GM10266 (cell line): Measurements from ENCODE around the gene PLAAT3.

Experiments
- DNase-seq: peaks from one replicate; pipeline ENCODE4 v3.0.0; 2012; ENCODE audit errors: extremely low spot score
- TF ChIP-seq, protein P1 (sequence below): IDR thresholded peaks from 2 replicates; pipeline ENCODE4 v1.5.1; 2012; ENCODE audit warnings: mild to moderate bottlenecking, low read depth; ENCODE audit not compliant: control insufficient read depth, insufficient read depth; ENCODE audit errors: missing control alignments

The PLAAT3 gene

DNA sequence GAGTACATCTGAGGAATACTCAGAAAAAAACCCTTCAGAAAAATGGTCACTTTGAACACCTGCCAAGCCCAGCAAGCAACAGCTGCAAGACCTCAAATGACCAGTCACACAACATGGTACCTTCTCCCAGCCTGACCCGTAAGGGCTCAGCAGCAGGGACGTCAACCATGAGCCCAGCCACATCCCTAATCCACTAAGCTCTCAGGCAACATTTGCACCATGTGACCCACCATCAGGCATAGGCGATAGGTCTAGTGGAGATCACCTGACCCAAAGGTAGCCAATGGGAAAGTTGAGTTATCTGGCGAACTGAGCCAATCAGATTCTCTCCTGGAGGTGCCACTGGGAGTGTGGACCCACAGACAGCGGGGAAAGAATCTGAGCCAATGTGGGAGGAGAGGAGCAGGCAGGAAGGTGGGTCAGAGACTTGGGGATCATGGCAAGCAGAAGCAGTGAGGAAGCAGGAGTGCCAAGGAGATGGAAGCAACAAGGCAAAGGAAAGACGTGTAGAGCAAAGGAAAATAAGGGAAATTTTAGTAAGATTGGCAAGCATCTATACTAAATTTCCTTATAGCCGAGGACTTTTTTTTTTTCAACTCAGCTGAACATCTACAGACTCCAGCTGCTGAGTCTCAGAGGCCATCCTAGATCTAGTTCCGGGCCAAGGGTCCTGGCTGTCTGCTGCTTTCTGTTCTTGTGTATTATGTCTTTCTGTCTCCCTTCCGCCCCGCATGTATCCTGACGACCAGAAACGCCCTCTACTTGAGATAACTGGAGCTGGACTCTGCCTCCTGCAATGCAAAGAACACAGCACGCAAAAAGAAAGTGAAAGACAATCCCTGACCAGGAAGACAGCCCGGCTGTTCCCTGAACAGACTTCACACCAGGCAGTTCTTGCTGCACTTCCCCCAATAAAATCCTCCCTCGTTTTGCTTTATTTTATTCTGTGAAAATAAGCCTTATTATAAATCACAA, 40.1 kb downstream of the PLAAT3 start:
- DNase-seq = no peak
- TF ChIP-seq, protein P1, sequence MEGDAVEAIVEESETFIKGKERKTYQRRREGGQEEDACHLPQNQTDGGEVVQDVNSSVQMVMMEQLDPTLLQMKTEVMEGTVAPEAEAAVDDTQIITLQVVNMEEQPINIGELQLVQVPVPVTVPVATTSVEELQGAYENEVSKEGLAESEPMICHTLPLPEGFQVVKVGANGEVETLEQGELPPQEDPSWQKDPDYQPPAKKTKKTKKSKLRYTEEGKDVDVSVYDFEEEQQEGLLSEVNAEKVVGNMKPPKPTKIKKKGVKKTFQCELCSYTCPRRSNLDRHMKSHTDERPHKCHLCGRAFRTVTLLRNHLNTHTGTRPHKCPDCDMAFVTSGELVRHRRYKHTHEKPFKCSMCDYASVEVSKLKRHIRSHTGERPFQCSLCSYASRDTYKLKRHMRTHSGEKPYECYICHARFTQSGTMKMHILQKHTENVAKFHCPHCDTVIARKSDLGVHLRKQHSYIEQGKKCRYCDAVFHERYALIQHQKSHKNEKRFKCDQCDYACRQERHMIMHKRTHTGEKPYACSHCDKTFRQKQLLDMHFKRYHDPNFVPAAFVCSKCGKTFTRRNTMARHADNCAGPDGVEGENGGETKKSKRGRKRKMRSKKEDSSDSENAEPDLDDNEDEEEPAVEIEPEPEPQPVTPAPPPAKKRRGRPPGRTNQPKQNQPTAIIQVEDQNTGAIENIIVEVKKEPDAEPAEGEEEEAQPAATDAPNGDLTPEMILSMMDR = peak; percentile 6

DNA sequence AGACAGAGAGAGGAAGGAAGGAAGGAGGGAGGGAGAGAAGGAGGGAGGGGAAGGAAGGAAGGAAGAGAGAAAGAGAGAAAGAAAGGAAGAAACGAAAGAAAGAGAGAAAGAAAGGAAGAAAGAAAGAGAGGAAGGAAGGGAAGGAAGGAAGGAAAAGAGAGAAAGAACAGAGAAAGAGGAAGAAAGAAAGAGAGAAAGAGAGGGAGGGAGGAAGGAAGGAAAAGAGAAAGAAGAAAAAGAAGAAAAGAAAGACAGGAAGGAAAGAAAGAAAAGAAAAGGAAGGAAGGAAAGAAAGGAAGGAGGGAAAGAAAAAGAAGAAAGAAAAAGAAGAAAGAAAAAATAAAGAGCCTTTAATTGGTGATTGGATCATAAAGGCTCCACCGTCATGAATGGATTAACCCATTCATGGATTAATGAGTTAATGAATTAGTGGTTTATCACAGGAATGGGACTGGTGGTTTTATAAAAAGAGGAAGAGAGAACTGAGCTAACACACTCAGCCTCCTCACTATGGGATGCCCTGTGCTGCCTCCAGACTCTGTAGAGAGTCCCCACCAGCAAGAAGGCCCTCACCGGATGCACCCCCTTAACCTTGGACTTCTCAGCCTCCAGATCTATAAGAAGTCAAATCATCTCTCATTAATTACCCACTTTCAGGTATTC, 42.1 kb downstream of the PLAAT3 start:
- TF ChIP-seq, protein P1 = no peak
- DNase-seq = no peak

DNA sequence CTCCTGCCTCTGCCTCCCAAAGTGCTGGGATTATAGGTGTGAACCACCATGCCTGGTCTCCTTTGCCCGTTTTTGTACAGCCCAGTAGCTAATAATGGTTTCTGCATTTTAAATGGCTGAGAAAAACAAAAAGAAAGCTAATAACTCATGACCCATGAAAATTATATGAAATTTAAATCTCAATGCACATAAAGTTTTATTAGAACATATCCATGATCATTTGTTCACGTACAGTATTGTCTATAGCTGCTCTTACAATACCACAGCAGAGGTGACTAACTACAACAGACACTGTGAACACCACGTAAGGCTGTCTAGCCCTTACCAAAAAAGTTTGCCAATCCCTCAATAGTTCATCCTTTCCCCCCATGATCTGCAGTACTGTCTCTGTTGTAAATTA, 44.7 kb downstream of the PLAAT3 start:
- no peak for DNase-seq
- TF ChIP-seq, protein P1 = no peak

DNA sequence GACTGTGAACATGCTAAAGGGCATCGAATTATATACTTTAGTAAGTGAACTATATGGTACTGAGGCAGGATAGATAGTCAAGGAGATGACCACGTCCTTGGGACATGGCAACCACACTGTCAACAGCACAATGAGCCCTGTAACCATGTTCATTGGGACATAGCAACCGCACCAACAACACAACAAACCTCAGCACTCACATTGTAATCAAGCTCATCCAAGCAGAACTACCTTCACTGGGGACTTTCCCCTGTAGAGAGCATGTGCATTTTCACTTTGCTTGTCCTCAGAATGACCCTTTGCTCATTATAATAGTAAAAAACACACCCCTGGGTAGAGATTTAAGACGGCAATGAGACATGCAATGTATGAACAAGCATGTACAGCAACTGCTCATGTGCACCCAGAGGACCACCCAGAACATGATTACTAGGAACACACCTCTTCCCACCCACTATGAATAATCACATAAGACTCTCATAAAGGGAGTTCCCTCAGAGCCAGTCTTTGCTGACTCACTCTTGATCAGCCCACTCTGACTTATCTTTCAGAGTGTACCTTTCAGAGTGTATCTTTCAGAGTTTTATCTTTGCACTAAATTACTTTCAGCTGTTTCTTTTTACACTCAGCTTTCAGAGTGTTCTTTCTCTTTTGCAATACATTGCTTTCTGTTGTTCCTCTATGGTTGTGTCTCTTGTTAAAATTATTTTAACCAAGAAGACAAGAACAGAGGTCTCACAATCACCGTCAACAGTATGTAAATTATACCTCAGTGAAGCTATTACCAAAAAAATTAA, 47.0 kb downstream of the PLAAT3 start:
- TF ChIP-seq, protein P1 = no peak

DNA sequence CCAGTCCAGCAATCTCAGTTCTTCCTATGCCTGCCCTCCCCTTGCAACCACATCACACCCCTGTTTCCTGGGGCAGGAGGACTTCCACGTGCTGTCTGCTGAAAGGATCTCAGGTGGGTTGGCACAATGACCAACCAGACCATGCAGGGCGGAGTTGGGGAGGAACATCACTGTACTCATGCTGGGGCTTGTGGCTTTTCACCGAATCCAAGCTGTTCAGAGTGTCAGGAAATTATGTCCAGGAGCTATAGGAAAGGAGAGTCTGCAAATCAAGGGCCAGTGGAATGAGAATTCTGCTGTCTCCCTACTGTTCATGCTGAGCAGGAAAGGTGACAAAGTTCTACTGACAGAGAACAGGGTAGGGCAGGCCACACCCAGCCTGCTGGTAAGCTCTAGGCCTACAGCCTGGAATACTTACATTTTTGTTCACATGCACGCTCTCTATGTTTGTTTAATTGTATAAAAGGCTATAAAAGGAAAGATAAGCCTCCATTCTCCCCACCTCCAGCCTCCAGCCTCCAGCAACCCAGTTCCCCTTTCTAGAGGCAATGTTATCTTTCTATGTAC, 49.4 kb downstream of the PLAAT3 start:
- TF ChIP-seq, protein P1 = no peak
- DNase-seq = no peak

More for the DNA sequence above, 47.0 kb downstream of the PLAAT3 start:
- peak; percentile 61 for DNase-seq

DNA sequence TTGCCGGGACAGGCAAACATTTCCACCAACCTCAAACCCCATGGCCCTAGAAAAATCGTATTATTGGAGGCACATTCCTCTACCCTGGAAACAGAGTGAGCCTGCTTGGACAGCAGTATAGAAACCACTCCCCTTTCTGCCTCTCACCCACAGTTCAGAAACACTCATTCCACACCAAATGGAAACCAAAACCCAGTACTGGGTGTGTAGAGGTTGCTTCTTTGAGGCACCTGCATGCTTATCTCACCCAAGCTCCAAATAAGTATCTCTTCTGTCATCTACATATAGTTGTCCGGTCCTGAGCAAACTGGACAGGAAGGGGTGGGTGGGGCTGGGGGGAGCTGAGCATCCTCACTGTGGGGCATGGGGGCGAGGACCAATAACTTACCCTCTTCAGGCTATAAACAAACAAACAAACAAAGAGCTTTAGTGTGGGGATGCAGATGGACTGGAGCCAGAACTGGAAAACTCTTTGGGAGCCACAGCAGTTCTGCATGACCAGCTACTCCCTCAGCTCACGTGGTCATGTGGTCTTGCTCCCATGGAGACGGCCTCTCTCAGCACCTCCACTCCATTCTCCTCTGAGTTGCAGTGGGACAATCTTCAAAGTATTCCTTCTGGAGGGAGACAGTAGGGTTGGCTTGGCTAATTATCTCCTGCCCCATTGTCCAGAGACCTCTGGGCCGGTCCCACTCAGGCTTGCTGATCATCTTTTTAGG, 50.0 kb downstream of the PLAAT3 start:
- TF ChIP-seq, protein P1 = no peak
- DNase-seq = peak; percentile 72
